Measurements from ENCODE around the gene PAWR. TPM values are rescaled to one million over a fixed set of nuclear protein-coding genes. Genes with fewer than 3 reads are reported as not detected.

PAWR gene
- total and polyA plus RNA-seq, 2 experiments from 2014 or later = 149 to 180 TPM

- no peak for ATAC-seq
- H3K79me2 ChIP-seq (replicated peaks; ENCODE audit: insufficient read depth) = peaks cover 32% of the 10 kb centered on the region
- no peaks in the 10 kb centered on the region for H3K27me3 ChIP-seq (ENCODE audit: insufficient read depth)
- Mint-ChIP-seq H3K4me3 (peak overlapping the region; percentile 88), H3K27ac (peak overlapping the region; percentile 97; the same call in 1 of the 2 replicates), H3K27me3 (ENCODE audit: insufficient read depth, low read depth, poor library complexity) (peaks cover 4% of the 10 kb centered on the region), H3K4me1 (peaks cover 17% of the 10 kb centered on the region), H3K36me3 (ENCODE audit: low read depth) (peaks cover 22% of the 10 kb centered on the region), H3K9me3 (no peaks in the 10 kb centered on the region)
- H3K9me2 ChIP-seq (ENCODE audit: insufficient read depth) = no peaks in the 10 kb centered on the region
- DNase-seq (ENCODE audit: low spot score) = no peak
- H3K27ac ChIP-seq (ENCODE audit: low read depth) = 0 out of 2 replicates have a peak overlapping the region, but pooled peaks have one; percentile 99
- peak overlapping the region; percentile 87 for H3K4me2 ChIP-seq
- H3K4me1 ChIP-seq (ENCODE audit: insufficient read depth) = peaks cover 15% of the 10 kb centered on the region
- peaks cover 2% of the 10 kb centered on the region; the same call in 1 of the 2 replicates for H4K20me1 ChIP-seq (replicated peaks; ENCODE audit: insufficient read depth)
- H3K36me3 ChIP-seq (ENCODE audit: insufficient read depth) = no peaks in the 10 kb centered on the region; the same call in 1 of the 2 replicates
- no peak for TF ChIP-seq STAT1 (IDR thresholded peaks at IDR 0.05; ENCODE audit: unreplicated experiment)
- no peak for TF ChIP-seq ZNF114 (CRISPR knock-in tag; IDR thresholded peaks at IDR 0.05)
- no peak for TF ChIP-seq ZNF331 (CRISPR knock-in tag; IDR thresholded peaks at IDR 0.05; ENCODE audit: low read depth)
- no peak for TF ChIP-seq POLR2AphosphoS5 (IDR thresholded peaks at IDR 0.05; ENCODE audit: low read depth)
- TF ChIP-seq CREB1 (CRISPR knock-in tag; IDR thresholded peaks at IDR 0.05; ENCODE audit: low read depth) = no peak
- TF ChIP-seq CTCF (conservative IDR thresholded peaks at IDR 0.05; ENCODE audit: low read depth in 2 of 2) = no peak
- TF ChIP-seq NANOG (IDR thresholded peaks at IDR 0.05; ENCODE audit: borderline replicate concordance) = no peak
- TF ChIP-seq ETS1 (IDR thresholded peaks at IDR 0.05) = no peak
- no peak for TF ChIP-seq REST (IDR thresholded peaks at IDR 0.05; ENCODE audit: unreplicated experiment)
- peaks cover 4% of the 10 kb centered on the region; the same call in 1 of the 2 replicates for H3F3A ChIP-seq (replicated peaks; ENCODE audit: low read depth)
- H2AFZ ChIP-seq = 0 out of 2 replicates have a peak overlapping the region, but pooled peaks have one; percentile 4
- H3K4me3 ChIP-seq = peak overlapping the region; percentile 80
These were observed 2.3 kb upstream of the PAWR start for GRCh38 chr12:79692860-79693577.
